Vagina (tissue), 2 donors: Measurements from ENCODE around the gene DNAL1. TPM values are rescaled to one million over a fixed set of nuclear protein-coding genes. Genes with fewer than 3 reads are reported as not detected.

Experiments
- DNase-seq, 2 donors: peaks; one replicate each; pipeline ENCODE4 v3.0.0-alpha.2; 2017; ENCODE audit errors: extremely low spot score in 2 of 2
- H3K27ac ChIP-seq: fragments of 200-600 bp; sonication (generic); one replicate; pipeline ENCODE4 v1.5.1; 2019
- H3K27me3 ChIP-seq: fragments of 200-600 bp; sonication (generic); one replicate; pipeline ENCODE4 v1.5.1; 2019
- H3K36me3 ChIP-seq, 2 donors: fragments of 200-600 bp; sonication (generic); one replicate each; pipeline ENCODE4 v1.5.1; 2017 to 2019
- H3K4me1 ChIP-seq: fragments of 200-600 bp; sonication (generic); one replicate; pipeline ENCODE4 v1.5.1; 2019
- H3K4me3 ChIP-seq, 2 donors: fragments of 200-600 bp; sonication (generic); 1 replicate in 1 of 2; 2 replicates in 1 of 2; pipeline ENCODE4 v1.5.1; 2016 to 2019
- H3K9me3 ChIP-seq: fragments of 200-600 bp; sonication (generic); one replicate; pipeline ENCODE4 v1.5.1; 2019
- POLR2A ChIP-seq, 2 donors: fragments of 450-650 bp; IDR thresholded peaks; one replicate each; pipeline ENCODE4 v1.6.1; 2017; ENCODE audit warnings: antibody characterized with exemption in 2 of 2, mild to moderate bottlenecking in 2 of 2, moderate library complexity in 2 of 2
- POLR2AphosphoS5 ChIP-seq, 2 donors: sonication (generic); formaldehyde crosslinking; IDR thresholded peaks; one replicate each; pipeline ENCODE4 v1.9.0; 2017; ENCODE audit warnings: antibody characterized with exemption in 2 of 2, mild to moderate bottlenecking in 2 of 2, low read depth in 1 of 2; ENCODE audit not compliant: insufficient read depth in 1 of 2
- intact Hi-C: fragments of 100-400 bp; cut with DNase I; formaldehyde crosslinking; loops from one replicate; pipeline ENCODE4 v1.15.1; 2023
- total RNA-seq: library from RNA; depleted of rRNA; stranded (reverse); fragments of >200 nt; gene quantifications from one replicate; pipeline ENCODE4 v1.2.3, GENCODE V29; 2016
- TF ChIP-seq, protein P1 (sequence below), 3 experiments: fragments of 450-650 bp in 2 of 3; fragments of 200-600 bp in 1 of 3; sonication (generic) in 1 of 3; IDR thresholded peaks; one replicate each; pipeline ENCODE4 v1.5.1; 2017 to 2019; ENCODE audit warnings: antibody characterized with exemption in 3 of 3, mild to moderate bottlenecking in 2 of 3, moderate library complexity in 2 of 3

The DNAL1 gene
- total RNA-seq, 1 donor from 2014 or later = 4.7 TPM

DNA sequence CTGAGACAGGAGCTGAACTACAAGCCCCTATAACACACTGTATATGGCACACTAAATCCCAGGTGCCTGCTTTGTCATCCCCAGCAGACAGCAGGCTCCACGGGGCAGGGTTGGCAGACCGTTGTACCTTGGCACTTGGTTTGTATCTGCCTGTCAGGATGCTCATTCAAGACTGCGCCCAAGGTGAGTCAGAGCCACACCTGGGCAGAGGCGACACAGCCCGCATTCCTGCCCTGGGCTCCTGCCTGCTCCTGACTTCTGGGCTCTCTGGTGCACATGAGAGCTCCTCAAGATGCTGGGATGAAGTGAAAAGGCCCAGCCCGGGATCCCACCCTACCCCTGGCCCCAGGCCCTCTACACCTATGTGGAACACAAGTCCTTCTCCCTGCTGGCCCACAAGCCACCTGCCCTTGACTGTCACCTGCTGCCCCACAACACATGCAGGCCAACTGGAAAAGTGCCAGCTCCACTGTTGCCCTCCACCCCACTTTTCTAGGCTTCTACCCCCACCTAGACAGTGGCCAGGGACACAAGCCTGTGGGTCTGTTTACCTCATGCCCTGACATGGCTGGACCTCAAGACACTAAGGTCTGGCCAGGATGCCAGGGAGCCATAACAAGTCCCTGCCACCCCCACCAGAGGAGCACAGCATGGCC is 100.2 kb downstream of the DNAL1 start:
- no peaks in the 10 kb centered on the region for H3K27me3 ChIP-seq
- peaks cover 100% of the 10 kb centered on the region for H3K4me1 ChIP-seq
- H3K27ac ChIP-seq = peak overlapping the region; percentile 93
- H3K36me3 ChIP-seq = no peaks in the 10 kb centered on the region
- TF ChIP-seq, protein P1, sequence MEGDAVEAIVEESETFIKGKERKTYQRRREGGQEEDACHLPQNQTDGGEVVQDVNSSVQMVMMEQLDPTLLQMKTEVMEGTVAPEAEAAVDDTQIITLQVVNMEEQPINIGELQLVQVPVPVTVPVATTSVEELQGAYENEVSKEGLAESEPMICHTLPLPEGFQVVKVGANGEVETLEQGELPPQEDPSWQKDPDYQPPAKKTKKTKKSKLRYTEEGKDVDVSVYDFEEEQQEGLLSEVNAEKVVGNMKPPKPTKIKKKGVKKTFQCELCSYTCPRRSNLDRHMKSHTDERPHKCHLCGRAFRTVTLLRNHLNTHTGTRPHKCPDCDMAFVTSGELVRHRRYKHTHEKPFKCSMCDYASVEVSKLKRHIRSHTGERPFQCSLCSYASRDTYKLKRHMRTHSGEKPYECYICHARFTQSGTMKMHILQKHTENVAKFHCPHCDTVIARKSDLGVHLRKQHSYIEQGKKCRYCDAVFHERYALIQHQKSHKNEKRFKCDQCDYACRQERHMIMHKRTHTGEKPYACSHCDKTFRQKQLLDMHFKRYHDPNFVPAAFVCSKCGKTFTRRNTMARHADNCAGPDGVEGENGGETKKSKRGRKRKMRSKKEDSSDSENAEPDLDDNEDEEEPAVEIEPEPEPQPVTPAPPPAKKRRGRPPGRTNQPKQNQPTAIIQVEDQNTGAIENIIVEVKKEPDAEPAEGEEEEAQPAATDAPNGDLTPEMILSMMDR (IDR thresholded peaks at IDR 0.05) = no peak
- TF ChIP-seq POLR2A (IDR thresholded peaks at IDR 0.05) (no peak), POLR2AphosphoS5 (IDR thresholded peaks at IDR 0.05; ENCODE audit: insufficient read depth in 1 of 2, low read depth in 1 of 2) (peak; percentile 17 to 22)
- H3K9me3 ChIP-seq = no peaks in the 10 kb centered on the region
- no peak overlapping the region for H3K4me3 ChIP-seq
- DNase-seq = no peak
- intact Hi-C loops = loop anchor here (5.0 kb wide), 1 partner anchor 42 kb away; no protein-coding TSS in a partner anchor

DNA sequence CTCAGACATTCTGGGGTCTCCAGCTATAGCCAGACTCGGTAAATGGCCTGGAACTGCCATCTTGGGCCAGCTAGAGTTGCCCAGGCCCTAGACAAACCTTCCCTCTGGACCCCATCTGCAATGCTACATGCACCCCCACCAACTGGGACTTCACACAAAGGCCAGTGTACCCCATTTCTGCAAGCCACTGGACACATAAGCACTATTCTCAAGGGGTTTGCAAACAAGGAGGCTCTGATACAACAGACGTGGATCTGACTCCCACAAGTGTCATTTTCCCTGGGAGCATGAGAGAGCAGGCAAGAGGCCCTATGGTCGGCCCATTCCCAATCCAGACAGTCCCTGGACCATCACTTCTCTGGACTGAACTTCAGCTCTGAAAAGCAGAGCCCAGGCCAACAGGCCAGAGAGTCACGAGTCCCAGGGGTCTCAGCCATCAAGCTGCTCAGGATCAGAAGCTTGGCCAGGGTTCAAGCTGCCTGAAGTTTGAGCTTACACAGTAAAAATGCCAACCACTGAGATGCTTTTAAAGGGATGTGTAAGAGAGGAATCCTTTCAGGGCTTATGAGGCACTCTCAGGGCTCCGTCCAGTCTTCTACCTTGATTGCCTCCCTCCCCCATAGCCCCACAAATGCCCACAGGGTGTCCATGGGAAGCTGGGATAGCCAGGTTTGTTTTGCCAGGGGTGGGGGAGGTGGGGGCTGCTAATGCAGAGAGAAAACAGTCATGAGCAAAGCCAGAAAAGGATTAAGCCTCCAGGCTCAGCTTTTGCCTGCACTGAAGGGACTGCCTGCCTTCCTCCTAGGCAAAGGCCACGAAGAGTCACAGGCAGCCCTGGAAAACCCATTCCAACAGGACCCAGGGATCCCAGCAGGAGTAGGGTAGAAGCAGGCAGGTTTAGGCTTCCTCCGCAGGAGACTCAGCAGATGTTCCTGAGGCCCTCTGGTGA is 101.1 kb downstream of the DNAL1 start:
- Histone ChIP-seq H3K27ac (peak overlapping the region; percentile 93), H3K4me3 (no peak overlapping the region), H3K4me1 (peaks cover 100% of the 10 kb centered on the region), H3K9me3 (no peaks in the 10 kb centered on the region), H3K36me3 (no peaks in the 10 kb centered on the region), H3K27me3 (no peaks in the 10 kb centered on the region)
- intact Hi-C loops = no loop called here
- no peak for DNase-seq
- TF ChIP-seq POLR2AphosphoS5 (IDR thresholded peaks at IDR 0.05; ENCODE audit: insufficient read depth in 1 of 2, low read depth in 1 of 2) = no peak
- TF ChIP-seq, protein P1 (IDR thresholded peaks at IDR 0.05) = no peak
- no peak for TF ChIP-seq POLR2A (IDR thresholded peaks at IDR 0.05)

DNA sequence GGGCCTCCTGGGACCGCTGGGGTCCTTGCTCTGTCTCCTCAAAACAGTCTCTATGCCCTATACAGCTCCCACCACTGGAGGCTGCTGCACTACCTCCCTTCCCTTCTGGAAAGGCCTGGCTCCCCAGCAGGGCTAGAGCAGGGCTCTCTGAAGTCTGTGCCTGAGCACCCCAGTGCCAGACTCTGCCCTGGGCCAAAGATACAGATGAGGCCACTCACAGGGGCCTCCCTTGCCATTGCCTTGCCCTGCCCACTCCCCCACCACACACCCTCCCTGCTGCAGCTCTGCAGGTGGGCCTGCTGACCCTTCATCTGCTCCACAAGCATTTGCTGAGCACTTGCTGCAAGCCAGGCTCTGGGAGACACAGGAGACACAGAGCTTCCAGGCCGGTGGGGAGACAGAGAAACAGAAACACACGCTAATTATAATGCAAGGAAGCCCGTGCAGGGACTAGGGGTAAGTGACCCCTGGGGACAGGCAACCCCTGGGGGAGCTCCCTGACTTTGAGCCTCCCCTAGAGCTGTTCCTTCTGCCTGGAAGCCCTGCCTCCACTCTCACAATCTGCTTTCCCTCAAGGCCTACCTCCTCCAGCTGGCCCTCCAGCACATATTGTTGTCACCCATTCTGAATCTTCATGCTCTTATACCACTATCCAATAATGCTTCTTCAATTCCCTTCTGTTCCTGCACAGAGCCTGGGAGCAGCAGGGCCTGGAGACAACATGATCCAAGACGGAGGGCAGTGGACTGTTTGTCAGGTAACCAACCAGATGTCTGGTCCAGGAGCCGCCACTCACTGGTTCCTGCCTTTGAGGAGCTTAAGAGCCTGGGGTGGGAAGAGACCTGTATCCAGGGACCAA is 102.0 kb downstream of the DNAL1 start:
- no peak for DNase-seq
- H3K4me3 ChIP-seq = no peak overlapping the region
- no peaks in the 10 kb centered on the region for H3K27me3 ChIP-seq
- intact Hi-C loops = no loop called here
- H3K27ac ChIP-seq = peak overlapping the region; percentile 93
- H3K4me1 ChIP-seq = peaks cover 100% of the 10 kb centered on the region
- no peaks in the 10 kb centered on the region for H3K9me3 ChIP-seq
- TF ChIP-seq POLR2AphosphoS5 (IDR thresholded peaks at IDR 0.05; ENCODE audit: insufficient read depth in 1 of 2, low read depth in 1 of 2) = no peak
- TF ChIP-seq, protein P1 (IDR thresholded peaks at IDR 0.05) = no peak
- no peak for TF ChIP-seq POLR2A (IDR thresholded peaks at IDR 0.05)
- H3K36me3 ChIP-seq = no peaks in the 10 kb centered on the region

DNA sequence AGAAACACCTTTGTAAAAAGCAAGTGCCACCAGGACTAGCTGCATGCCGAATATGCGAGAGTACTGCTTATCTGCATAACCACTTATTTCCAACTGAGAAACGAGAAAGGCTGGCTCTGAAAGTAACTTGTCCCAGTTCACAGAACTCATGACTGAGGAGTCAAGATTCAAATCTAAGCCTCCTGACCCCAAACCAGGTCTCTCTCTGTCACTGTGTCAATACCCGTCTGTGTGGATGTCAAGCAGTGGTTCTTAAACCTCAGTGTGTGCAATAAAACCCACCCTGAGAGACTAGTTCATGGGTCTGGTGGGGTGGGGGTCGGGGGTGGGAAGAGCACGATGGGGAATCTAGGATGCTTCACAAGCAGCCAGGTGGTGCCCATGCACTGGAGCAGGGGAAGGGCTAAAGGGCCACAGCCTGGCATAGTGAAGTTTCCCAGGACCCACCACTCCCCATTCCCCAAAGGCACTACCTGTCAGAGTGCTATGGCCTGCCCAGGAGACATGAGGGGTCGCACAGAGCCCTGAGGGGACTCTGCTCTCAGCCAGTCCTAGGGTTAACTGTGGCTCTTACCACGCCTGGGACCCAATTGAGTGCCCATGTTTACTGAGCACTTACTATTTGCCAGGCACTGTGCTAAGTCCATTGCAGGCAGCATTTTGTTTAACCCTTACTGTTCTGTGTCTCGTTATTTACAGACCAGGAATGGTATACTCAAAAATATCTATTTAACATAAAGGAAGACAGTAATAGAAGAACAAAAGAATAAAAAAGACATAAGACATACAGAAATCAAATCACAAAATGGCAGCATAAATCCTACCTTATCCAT is 102.8 kb downstream of the DNAL1 start:
- H3K27ac ChIP-seq = peak overlapping the region; percentile 93
- TF ChIP-seq POLR2AphosphoS5 (IDR thresholded peaks at IDR 0.05; ENCODE audit: insufficient read depth in 1 of 2, low read depth in 1 of 2) (no peak), POLR2A (IDR thresholded peaks at IDR 0.05) (no peak)
- TF ChIP-seq, protein P1 (IDR thresholded peaks at IDR 0.05) = no peak
- H3K9me3 ChIP-seq = no peaks in the 10 kb centered on the region
- DNase-seq = no peak
- H3K27me3 ChIP-seq = no peaks in the 10 kb centered on the region
- peaks cover 100% of the 10 kb centered on the region for H3K4me1 ChIP-seq
- H3K4me3 ChIP-seq = no peak overlapping the region
- intact Hi-C loops = no loop called here
- no peaks in the 10 kb centered on the region for H3K36me3 ChIP-seq
